Naive thymus-derived CD4-positive, alpha-beta T cell (primary cell): ENCODE results near the gene RAVER2. TPM values are rescaled to one million over a fixed set of nuclear protein-coding genes. Genes with fewer than 3 reads are reported as not detected.

Experiments
- ATAC-seq: fragments of 150-1000 bp; cut with Tn5 transposase; 2 replicates; pipeline ENCODE4 v1.10.0; 2021; ENCODE audit warnings: mild to moderate bottlenecking, moderate library complexity
- CTCF ChIA-PET: fragments of 350-600 bp; sonication (Branson Sonifier 250); formaldehyde crosslinking; loops from one replicate; lab custom pipeline; 2021; ENCODE audit warnings: antibody characterized with exemption; lab: Charles Lee
- POLR2A ChIA-PET: fragments of 350-600 bp; sonication (Branson Sonifier 250); formaldehyde crosslinking; loops from one replicate; lab custom pipeline; 2021; ENCODE audit warnings: antibody characterized with exemption, inconsistent platforms; lab: Charles Lee
- DNase-seq, 9 donors: peaks; one replicate each; pipeline versions ENCODE4 v3.0.0 to v3.0.0-alpha.2; 2020 to 2022; ENCODE audit warnings: mixed read lengths in 1 of 9
- H3K27ac ChIP-seq: one replicate; pipeline ENCODE4 v1.7.0; 2013; ENCODE audit warnings: mild to moderate bottlenecking, low read depth, low read length, moderate library complexity
- H3K27me3 ChIP-seq, 2 donors: one replicate each; pipeline ENCODE4 v1.7.0; 2013; ENCODE audit warnings: low read length in 2 of 2, mild to moderate bottlenecking in 2 of 2, moderate library complexity in 2 of 2; ENCODE audit not compliant: control insufficient read depth in 2 of 2, insufficient read depth in 2 of 2
- H3K36me3 ChIP-seq, 3 experiments: 1 replicate in 2 of 3; 2 replicates in 1 of 3; pipeline ENCODE4 v1.7.0; 2013; ENCODE audit warnings: low read length in 3 of 3, mild to moderate bottlenecking in 3 of 3, moderate library complexity in 1 of 3; ENCODE audit not compliant: insufficient read depth in 3 of 3, control insufficient read depth in 2 of 3
- H3K4me1 ChIP-seq, 2 donors: one replicate each; pipeline ENCODE4 v1.7.0; 2013; ENCODE audit warnings: low read length in 2 of 2, mild to moderate bottlenecking in 2 of 2, moderate library complexity in 1 of 2; ENCODE audit not compliant: control insufficient read depth in 2 of 2, insufficient read depth in 2 of 2
- H3K4me3 ChIP-seq: 2 replicates; pipeline ENCODE4 v1.7.0; 2013; ENCODE audit warnings: mild to moderate bottlenecking, low read length
- H3K9me3 ChIP-seq, 3 experiments: 1 replicate in 2 of 3; 2 replicates in 1 of 3; pipeline ENCODE4 v1.7.0; 2013; ENCODE audit warnings: low read length in 3 of 3; ENCODE audit not compliant: control insufficient read depth in 2 of 3
- H3K27ac Mint-ChIP-seq, 9 donors: one replicate each; pipeline ENCODE4 v1.8.0; 2020 to 2022; ENCODE audit warnings: mixed read lengths in 9 of 9, mild to moderate bottlenecking in 8 of 9, moderate library complexity in 5 of 9, inconsistent platforms in 2 of 9
- H3K27me3 Mint-ChIP-seq, 5 donors: one replicate each; pipeline ENCODE4 v1.8.0; 2021 to 2022; ENCODE audit warnings: mixed read lengths in 5 of 5, mild to moderate bottlenecking in 1 of 5
- H3K36me3 Mint-ChIP-seq, 5 donors: one replicate each; pipeline ENCODE4 v1.8.0; 2020 to 2022; ENCODE audit warnings: mixed read lengths in 5 of 5, mild to moderate bottlenecking in 3 of 5, inconsistent platforms in 1 of 5
- H3K4me1 Mint-ChIP-seq, 7 donors: one replicate each; pipeline ENCODE4 v1.8.0; 2020 to 2022; ENCODE audit warnings: mixed read lengths in 7 of 7, mild to moderate bottlenecking in 3 of 7, inconsistent platforms in 1 of 7
- H3K4me3 Mint-ChIP-seq, 10 donors: one replicate each; pipeline ENCODE4 v1.8.0; 2020 to 2022; ENCODE audit warnings: mild to moderate bottlenecking in 10 of 10, mixed read lengths in 10 of 10, moderate library complexity in 6 of 10, inconsistent platforms in 2 of 10
- H3K9me3 Mint-ChIP-seq, 11 donors: one replicate each; pipeline ENCODE4 v1.8.0; 2020 to 2022; ENCODE audit warnings: mixed read lengths in 11 of 11, mild to moderate bottlenecking in 4 of 11, inconsistent platforms in 1 of 11, moderate library complexity in 1 of 11
- intact Hi-C, 2 donors: fragments of 100-400 bp; cut with micrococcal nuclease; formaldehyde crosslinking; loops; one replicate each; pipeline ENCODE4 v1.15.1; 2023
- polyA plus RNA-seq, 2 donors: library from polyadenylated mRNA; unstranded; fragments of 300-500 nt; fragmentation: Illumina TruSeq; gene quantifications; one replicate each; pipeline ENCODE4 v1.2.3, GENCODE V29; 2021
- total RNA-seq, 6 experiments: library from RNA in 5 of 6; stranded (reverse) in 5 of 6; gene quantifications; 1 replicate in 5 of 6; 2 replicates in 1 of 6; pipeline ENCODE4 v1.2.3 and lab custom pipeline; 2021 to 2026

The RAVER2 gene
- total and polyA plus RNA-seq, 7 experiments from 2014 or later: 0.29 to 1.9 (median 0.93) TPM

- CTCF ChIA-PET: no interaction called here
Observed at GRCh38 chr1:64847666-64848065, 102.8 kb downstream of the RAVER2 start.

GRCh38 chr1:64848136-64848535, 103.3 kb downstream of the RAVER2 start:
- intact Hi-C loops: no loop called here
- Mint-ChIP-seq H3K36me3 (peaks cover 17 to 74% (median 18%) of the 10 kb centered on the region in 5 donors), H3K27me3 (no peaks in the 10 kb centered on the region), H3K4me1 (peaks cover 0 to 6% (median under 1%) of the 10 kb centered on the region in 7 donors), H3K27ac (peak overlapping the region in 3 of 9 donors; percentile 24 to 65 (median 45)), H3K4me3 (no peak overlapping the region), H3K9me3 (peaks cover 0 to 2% (median 0%) of the 10 kb centered on the region in 11 donors)
- Histone ChIP-seq H3K27me3 (no peaks in the 10 kb centered on the region), H3K9me3 (no peaks in the 10 kb centered on the region), H3K4me1 (no peaks in the 10 kb centered on the region), H3K36me3 (peaks cover 10 to 100% (median 28%) of the 10 kb centered on the region in 3 experiments), H3K27ac (no peak overlapping the region), H3K4me3 (no peak overlapping the region)
- DNase-seq (no peak), ATAC-seq (no peak)
- ChIA-PET CTCF (no interaction called here), POLR2A (no interaction called here)

More at GRCh38 chr1:64847666-64848065, 102.8 kb downstream of the RAVER2 start:
- H3K27me3 ChIP-seq: no peaks in the 10 kb centered on the region
- Mint-ChIP-seq H3K4me3 (no peak overlapping the region), H3K27ac (peak overlapping the region in 3 of 9 donors; percentile 21 to 65 (median 59)), H3K27me3 (no peaks in the 10 kb centered on the region), H3K4me1 (peaks cover 0 to 6% (median 2%) of the 10 kb centered on the region in 7 donors), H3K9me3 (peaks cover 0 to 2% (median 0%) of the 10 kb centered on the region in 11 donors), H3K36me3 (peaks cover 17 to 74% (median 18%) of the 10 kb centered on the region in 5 donors)
- no peaks in the 10 kb centered on the region for H3K4me1 ChIP-seq
- ATAC-seq: no peak
- no peak overlapping the region for H3K4me3 ChIP-seq
- H3K36me3 ChIP-seq: peaks cover 10 to 100% (median 28%) of the 10 kb centered on the region in 3 experiments
- DNase-seq: no peak
- H3K27ac ChIP-seq: no peak overlapping the region
- no peaks in the 10 kb centered on the region for H3K9me3 ChIP-seq
- POLR2A ChIA-PET: no interaction called here
- intact Hi-C loops: no loop called here

GRCh38 chr1:64848803-64849202, 103.9 kb downstream of the RAVER2 start:
- no peak for DNase-seq
- ChIA-PET POLR2A (interaction anchor here (0.6 kb wide), 1 partner anchor 150 kb away, joined by 3 read pairs; no protein-coding TSS in a partner anchor), CTCF (interaction anchor here (0.6 kb wide), 1 partner anchor 57 kb away, joined by 4 read pairs; no protein-coding TSS in a partner anchor)
- no peaks in the 10 kb centered on the region for H3K4me1 ChIP-seq
- H3K36me3 Mint-ChIP-seq: peaks cover 16 to 77% (median 21%) of the 10 kb centered on the region in 5 donors
- no peak overlapping the region for H3K27ac ChIP-seq
- no peak overlapping the region for H3K4me3 Mint-ChIP-seq
- peaks cover 9 to 100% (median 29%) of the 10 kb centered on the region in 3 experiments for H3K36me3 ChIP-seq
- no peaks in the 10 kb centered on the region for H3K27me3 Mint-ChIP-seq
- H3K9me3 ChIP-seq: no peaks in the 10 kb centered on the region
- no peak overlapping the region for H3K4me3 ChIP-seq
- no peaks in the 10 kb centered on the region for H3K27me3 ChIP-seq
- intact Hi-C loops: no loop called here
- H3K27ac Mint-ChIP-seq: peak overlapping the region in 2 of 9 donors; percentile 7 to 67
- H3K9me3 Mint-ChIP-seq: peaks cover 0 to 2% (median 0%) of the 10 kb centered on the region in 11 donors
- ATAC-seq: no peak
- H3K4me1 Mint-ChIP-seq: peaks cover 0 to 6% (median 1%) of the 10 kb centered on the region in 7 donors

GRCh38 chr1:64849942-64850341, 105.1 kb downstream of the RAVER2 start:
- no peak overlapping the region for H3K4me3 ChIP-seq
- H3K9me3 ChIP-seq: no peaks in the 10 kb centered on the region
- Mint-ChIP-seq H3K4me3 (peak overlapping the region in 2 of 10 donors; percentile 19 to 41), H3K9me3 (peaks cover 0 to 2% (median 0%) of the 10 kb centered on the region in 11 donors), H3K27me3 (no peaks in the 10 kb centered on the region), H3K36me3 (peaks cover 14 to 70% (median 19%) of the 10 kb centered on the region in 5 donors), H3K27ac (peak overlapping the region in 4 of 9 donors; percentile 42 to 69 (median 52)), H3K4me1 (peaks cover 0 to 6% (median 3%) of the 10 kb centered on the region in 7 donors)
- no peak for DNase-seq
- H3K36me3 ChIP-seq: peaks cover 19 to 100% (median 28%) of the 10 kb centered on the region in 3 experiments
- ChIA-PET POLR2A (interaction anchor here (1.0 kb wide), 1 partner anchor 193 kb away, joined by 3 read pairs; no protein-coding TSS in a partner anchor), CTCF (no interaction called here)
- no peak for ATAC-seq
- intact Hi-C loops: no loop called here
- no peaks in the 10 kb centered on the region for H3K4me1 ChIP-seq
- H3K27me3 ChIP-seq: no peaks in the 10 kb centered on the region
- no peak overlapping the region for H3K27ac ChIP-seq

GRCh38 chr1:64850846-64851245, 106.0 kb downstream of the RAVER2 start:
- Mint-ChIP-seq H3K4me1 (peaks cover 0 to 6% (median 3%) of the 10 kb centered on the region in 7 donors), H3K9me3 (peaks cover 0 to 2% (median 0%) of the 10 kb centered on the region in 11 donors), H3K4me3 (no peak overlapping the region), H3K27ac (peak overlapping the region in 4 of 9 donors; percentile 26 to 76 (median 58)), H3K27me3 (no peaks in the 10 kb centered on the region), H3K36me3 (peaks cover 14 to 75% (median 20%) of the 10 kb centered on the region in 5 donors)
- H3K4me1 ChIP-seq: no peaks in the 10 kb centered on the region
- H3K27me3 ChIP-seq: no peaks in the 10 kb centered on the region
- H3K9me3 ChIP-seq: no peaks in the 10 kb centered on the region
- intact Hi-C loops: no loop called here
- peaks cover 28 to 99% (median 28%) of the 10 kb centered on the region in 3 experiments for H3K36me3 ChIP-seq
- ChIA-PET CTCF (interaction anchor here (0.7 kb wide), 1 partner anchor 191 kb away, joined by 3 read pairs; no protein-coding TSS in a partner anchor), POLR2A (interaction anchor here (1.0 to 1.1 kb wide), 2 partner anchors 192 to 200 kb away, joined by 3 to 4 read pairs; no protein-coding TSS in a partner anchor)
- no peak overlapping the region for H3K27ac ChIP-seq
- no peak overlapping the region for H3K4me3 ChIP-seq
- ATAC-seq: no peak
- no peak for DNase-seq

GRCh38 chr1:64851664-64852063, 106.8 kb downstream of the RAVER2 start:
- ChIA-PET CTCF (no interaction called here), POLR2A (interaction anchor here (1.1 kb wide), 1 partner anchor 199 kb away, joined by 4 read pairs; no protein-coding TSS in a partner anchor)
- Mint-ChIP-seq H3K27me3 (no peaks in the 10 kb centered on the region), H3K9me3 (peaks cover 0 to 2% (median 0%) of the 10 kb centered on the region in 11 donors), H3K4me1 (peaks cover 0 to 6% (median 3%) of the 10 kb centered on the region in 7 donors), H3K4me3 (no peak overlapping the region), H3K36me3 (peaks cover 8 to 74% (median 19%) of the 10 kb centered on the region in 5 donors), H3K27ac (peak overlapping the region in 7 of 9 donors; percentile 33 to 65 (median 56))
- no peaks in the 10 kb centered on the region for H3K27me3 ChIP-seq
- peaks cover 27 to 99% (median 32%) of the 10 kb centered on the region in 3 experiments for H3K36me3 ChIP-seq
- no peak overlapping the region for H3K4me3 ChIP-seq
- DNase-seq: no peak
- ATAC-seq: no peak
- H3K27ac ChIP-seq: no peak overlapping the region
- intact Hi-C loops: no loop called here
- H3K9me3 ChIP-seq: no peaks in the 10 kb centered on the region
- H3K4me1 ChIP-seq: no peaks in the 10 kb centered on the region
